MCF 10A (cell line): ENCODE results near the gene PCDHA10. TPM values are rescaled to one million over a fixed set of nuclear protein-coding genes. Genes with fewer than 3 reads are reported as not detected.

Experiments used
- BruUV-seq: library from RNA; stranded (reverse); fragments of 400-500 nt; replicated peaks from 2 replicates; lab custom pipeline; 2021; lab: Mats Ljungman, UMichigan
- CTCF ChIA-PET: fragments of 300-600 bp; sonication (Branson Sonifier 250); formaldehyde crosslinking; extraction: SDS; loops from one replicate; lab custom pipeline; 2021; ENCODE audit warnings: antibody characterized with exemption, inconsistent platforms; lab: Yijun Ruan, JAX
- POLR2A ChIA-PET: fragments of 300-600, 350-650 bp; sonication (Branson Sonifier 250); formaldehyde crosslinking; extraction: SDS; loops from one replicate; lab custom pipeline; 2020; ENCODE audit warnings: antibody characterized with exemption, inconsistent platforms; lab: Yijun Ruan, JAX
- DNase-seq: peaks from one replicate; pipeline ENCODE4 v3.0.0-alpha.2; 2018; ENCODE audit not compliant: unreplicated experiment
- H3K27ac Mint-ChIP-seq: one replicate; pipeline ENCODE4 v1.8.0; 2022; ENCODE audit warnings: mild to moderate bottlenecking, low read depth, mixed read lengths; ENCODE audit not compliant: unreplicated experiment
- H3K27me3 Mint-ChIP-seq: one replicate; pipeline ENCODE4 v1.8.0; 2022; ENCODE audit warnings: mixed read lengths; ENCODE audit not compliant: insufficient read depth, unreplicated experiment
- H3K36me3 Mint-ChIP-seq: one replicate; pipeline ENCODE4 v1.8.0; 2022; ENCODE audit warnings: mild to moderate bottlenecking, moderate library complexity, mixed read lengths; ENCODE audit not compliant: insufficient read depth, unreplicated experiment
- H3K4me1 Mint-ChIP-seq: one replicate; pipeline ENCODE4 v1.8.0; 2022; ENCODE audit warnings: mixed read lengths; ENCODE audit not compliant: insufficient read depth, unreplicated experiment
- H3K4me3 Mint-ChIP-seq: one replicate; pipeline ENCODE4 v1.8.0; 2022; ENCODE audit warnings: mild to moderate bottlenecking, moderate library complexity, mixed read lengths; ENCODE audit not compliant: unreplicated experiment
- H3K9me3 Mint-ChIP-seq: one replicate; pipeline ENCODE4 v1.8.0; 2022; ENCODE audit warnings: mixed read lengths; ENCODE audit not compliant: unreplicated experiment
- intact Hi-C: fragments of 100-400 bp; cut with micrococcal nuclease; formaldehyde crosslinking; loops from 2 replicates; pipeline ENCODE4 v1.14.1; 2022
- total RNA-seq: library from RNA; stranded (reverse); gene quantifications from 2 replicates; pipeline ENCODE4 v1.2.3, GENCODE V29; 2022
- TF ChIP-seq, protein P1 (sequence below): fragments of 200-600 bp; IDR thresholded peaks from one replicate; pipeline ENCODE4 v1.8.0; 2022; ENCODE audit warnings: antibody characterized with exemption, mild to moderate bottlenecking; ENCODE audit not compliant: unreplicated experiment

The PCDHA10 gene
- total RNA-seq, 1 experiment from 2014 or later, result 0.16 TPM

DNA sequence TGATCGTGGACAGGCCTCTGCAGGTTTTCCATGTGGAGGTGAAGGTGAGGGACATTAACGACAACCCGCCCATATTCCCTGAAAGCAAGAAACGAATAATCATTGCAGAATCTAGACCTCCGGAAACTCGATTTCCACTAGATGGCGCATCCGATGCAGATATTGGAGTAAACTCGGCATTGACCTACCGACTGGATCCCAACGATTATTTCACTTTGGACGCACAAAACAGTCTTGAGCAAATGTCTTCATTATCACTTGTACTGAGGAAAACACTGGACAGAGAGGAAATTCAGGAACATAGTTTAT lies 26.8 kb downstream of the PCDHA10 start:
- intact Hi-C loops, result no loop called here
- Mint-ChIP-seq H3K36me3 (peaks cover 6% of the 10 kb centered on the region), H3K27me3 (no peaks in the 10 kb centered on the region), H3K9me3 (peaks cover 22% of the 10 kb centered on the region), H3K4me3 (no peak overlapping the region), H3K4me1 (no peaks in the 10 kb centered on the region), H3K27ac (no peak overlapping the region)
- no TSS peak for BruUV-seq
- ChIA-PET POLR2A (interaction anchor here (2.2 kb wide), 1 partner anchor 11 kb away, joined by 12 read pairs; no protein-coding TSS in a partner anchor), CTCF (interaction anchor here (0.8 to 1.0 kb wide), 2 partner anchors 122 to 152 kb away, joined by 3 read pairs; no protein-coding TSS in a partner anchor)
- TF ChIP-seq, protein P1, sequence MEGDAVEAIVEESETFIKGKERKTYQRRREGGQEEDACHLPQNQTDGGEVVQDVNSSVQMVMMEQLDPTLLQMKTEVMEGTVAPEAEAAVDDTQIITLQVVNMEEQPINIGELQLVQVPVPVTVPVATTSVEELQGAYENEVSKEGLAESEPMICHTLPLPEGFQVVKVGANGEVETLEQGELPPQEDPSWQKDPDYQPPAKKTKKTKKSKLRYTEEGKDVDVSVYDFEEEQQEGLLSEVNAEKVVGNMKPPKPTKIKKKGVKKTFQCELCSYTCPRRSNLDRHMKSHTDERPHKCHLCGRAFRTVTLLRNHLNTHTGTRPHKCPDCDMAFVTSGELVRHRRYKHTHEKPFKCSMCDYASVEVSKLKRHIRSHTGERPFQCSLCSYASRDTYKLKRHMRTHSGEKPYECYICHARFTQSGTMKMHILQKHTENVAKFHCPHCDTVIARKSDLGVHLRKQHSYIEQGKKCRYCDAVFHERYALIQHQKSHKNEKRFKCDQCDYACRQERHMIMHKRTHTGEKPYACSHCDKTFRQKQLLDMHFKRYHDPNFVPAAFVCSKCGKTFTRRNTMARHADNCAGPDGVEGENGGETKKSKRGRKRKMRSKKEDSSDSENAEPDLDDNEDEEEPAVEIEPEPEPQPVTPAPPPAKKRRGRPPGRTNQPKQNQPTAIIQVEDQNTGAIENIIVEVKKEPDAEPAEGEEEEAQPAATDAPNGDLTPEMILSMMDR, result peak; percentile 9
- peak; percentile 20 for DNase-seq

DNA sequence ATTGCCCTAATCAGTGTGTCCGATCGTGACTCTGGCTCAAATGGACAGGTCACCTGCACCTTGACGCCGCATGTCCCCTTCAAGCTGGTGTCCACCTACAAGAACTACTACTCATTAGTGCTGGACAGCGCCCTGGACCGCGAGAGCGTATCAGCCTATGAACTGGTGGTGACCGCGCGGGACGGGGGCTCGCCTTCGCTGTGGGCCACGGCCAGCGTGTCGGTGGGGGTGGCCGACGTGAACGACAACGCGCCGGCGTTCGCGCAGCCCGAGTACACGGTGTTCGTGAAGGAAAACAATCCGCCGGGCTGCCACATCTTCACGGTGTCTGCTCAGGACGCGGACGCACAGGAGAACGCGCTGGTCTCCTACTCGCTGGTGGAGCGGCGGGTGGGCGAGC lies 27.7 kb downstream of the PCDHA10 start:
- Mint-ChIP-seq H3K36me3 (peaks cover 6% of the 10 kb centered on the region), H3K4me1 (no peaks in the 10 kb centered on the region), H3K27ac (no peak overlapping the region), H3K4me3 (no peak overlapping the region), H3K9me3 (peaks cover 24% of the 10 kb centered on the region), H3K27me3 (no peaks in the 10 kb centered on the region)
- ChIA-PET CTCF (interaction anchor here (1.8 kb wide), 1 partner anchor 8 kb away, joined by 8 read pairs; no protein-coding TSS in a partner anchor), POLR2A (interaction anchor here (2.2 kb wide), 1 partner anchor 10 kb away, joined by 12 read pairs; no protein-coding TSS in a partner anchor)
- intact Hi-C loops, result no loop called here
- DNase-seq, result no peak
- no TSS peak for BruUV-seq
- TF ChIP-seq, protein P1, result no peak

DNA sequence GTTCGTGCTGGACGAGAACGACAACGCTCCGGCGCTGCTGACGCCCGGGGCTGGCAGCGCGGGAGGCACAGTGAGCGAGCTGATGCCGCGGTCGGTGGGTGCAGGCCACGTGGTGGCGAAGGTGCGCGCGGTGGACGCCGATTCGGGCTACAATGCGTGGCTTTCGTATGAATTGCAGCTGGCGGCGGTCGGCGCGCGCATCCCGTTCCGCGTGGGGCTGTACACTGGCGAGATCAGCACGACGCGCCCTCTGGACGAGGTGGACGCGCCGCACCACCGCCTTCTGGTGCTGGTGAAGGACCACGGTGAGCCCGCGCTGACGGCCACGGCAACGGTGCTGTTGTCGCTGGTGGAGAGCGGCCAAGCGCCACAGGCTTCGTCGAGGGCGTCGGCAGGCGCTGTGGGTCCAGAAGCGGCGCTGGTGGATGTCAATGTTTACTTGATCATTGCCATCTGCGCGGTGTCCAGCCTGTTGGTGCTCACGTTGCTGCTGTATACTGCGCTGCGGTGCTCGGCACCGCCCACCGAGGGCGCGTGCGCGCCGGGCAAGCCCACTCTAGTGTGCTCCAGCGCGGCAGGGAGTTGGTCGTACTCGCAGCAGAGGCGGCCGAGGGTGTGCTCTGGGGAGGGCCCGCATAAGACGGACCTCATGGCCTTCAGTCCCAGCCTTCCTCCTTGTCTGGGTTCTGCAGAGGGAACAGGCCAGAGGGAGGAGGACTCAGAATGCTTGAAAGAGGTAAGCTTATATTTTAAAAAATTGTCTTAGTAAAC lies 28.4 kb downstream of the PCDHA10 start:
- H3K4me3 Mint-ChIP-seq, result no peak overlapping the region
- H3K9me3 Mint-ChIP-seq, result peaks cover 18% of the 10 kb centered on the region
- ChIA-PET POLR2A (interaction anchor here (2.2 kb wide), 1 partner anchor 9 kb away, joined by 12 read pairs; no protein-coding TSS in a partner anchor), CTCF (interaction anchor here (1.3 to 1.8 kb wide), 2 partner anchors 8 to 156 kb away, joined by 5 to 8 read pairs; no protein-coding TSS in a partner anchor)
- TF ChIP-seq, protein P1, result no peak
- intact Hi-C loops, result no loop called here
- no peak for DNase-seq
- no peaks in the 10 kb centered on the region for H3K4me1 Mint-ChIP-seq
- peaks cover 6% of the 10 kb centered on the region for H3K36me3 Mint-ChIP-seq
- H3K27me3 Mint-ChIP-seq, result no peaks in the 10 kb centered on the region
- no TSS peak for BruUV-seq
- no peak overlapping the region for H3K27ac Mint-ChIP-seq

DNA sequence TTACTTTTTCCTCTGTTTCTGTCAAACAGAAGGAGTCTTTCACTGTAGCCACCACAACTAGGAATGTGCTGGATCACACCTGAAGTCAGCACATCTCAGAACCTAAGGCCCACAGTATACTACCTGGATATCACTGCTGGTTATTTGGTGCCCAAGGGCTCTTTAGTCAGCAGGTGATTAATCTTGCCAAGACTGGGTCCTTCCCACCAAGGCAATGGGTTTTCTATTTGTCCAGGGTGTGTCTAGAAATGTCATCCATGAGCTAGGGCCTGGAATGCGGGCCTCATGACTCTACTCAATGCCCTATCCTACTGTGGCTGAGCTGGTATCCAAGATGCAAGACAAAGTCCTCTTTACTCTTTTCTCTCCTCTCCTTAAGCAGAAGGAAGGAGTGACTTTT lies 60.6 kb downstream of the PCDHA10 start:
- H3K27me3 Mint-ChIP-seq, result no peaks in the 10 kb centered on the region
- CTCF ChIA-PET, result interaction anchor here (0.6 to 1.3 kb wide), 6 partner anchors 10 to 1702 kb away, joined by 3 to 8 read pairs (median 4); partner anchors contain the start of genes PCDHA4 and PCDHAC1
- no peak for DNase-seq
- intact Hi-C loops, result no loop called here
- H3K27ac Mint-ChIP-seq, result no peak overlapping the region
- peaks cover 2% of the 10 kb centered on the region for H3K9me3 Mint-ChIP-seq
- H3K4me1 Mint-ChIP-seq, result no peaks in the 10 kb centered on the region
- H3K4me3 Mint-ChIP-seq, result no peak overlapping the region
- no TSS peak for BruUV-seq
- POLR2A ChIA-PET, result interaction anchor here (1.5 kb wide), 1 partner anchor 10 kb away, joined by 3 read pairs; the partner anchor contains the start of gene PCDHAC1
- TF ChIP-seq, protein P1, result no peak
- no peaks in the 10 kb centered on the region for H3K36me3 Mint-ChIP-seq

Other genes with a start within 250 kb of the PCDHA10 start
- gene CD14, start 222.7 kb upstream of the PCDHA10 start, total RNA-seq, result 0.79 and 2.2 TPM in 2 replicates
- 15.7 and 17.2 TPM in 2 replicates for gene TMCO6, start 216.4 kb upstream of the PCDHA10 start, total RNA-seq
- gene NDUFA2, start 208.3 kb upstream of the PCDHA10 start, total RNA-seq, result 63.2 and 82.2 TPM in 2 replicates
- gene IK, start 208.1 kb upstream of the PCDHA10 start, total RNA-seq, result 128 and 160 TPM in 2 replicates
- 35.0 and 36.4 TPM in 2 replicates for gene WDR55, start 191.0 kb upstream of the PCDHA10 start, total RNA-seq
- 4.3 and 5.1 TPM in 2 replicates for gene DND1, start 182.3 kb upstream of the PCDHA10 start, total RNA-seq
- 126 and 131 TPM in 2 replicates for gene HARS1, start 164.5 kb upstream of the PCDHA10 start, total RNA-seq
- gene HARS2, start 164.4 kb upstream of the PCDHA10 start, total RNA-seq, result 48.5 and 54.3 TPM in 2 replicates
- 54.9 and 70.4 TPM in 2 replicates for gene ZMAT2, start 155.4 kb upstream of the PCDHA10 start, total RNA-seq
- gene PCDHA1, start 69.8 kb upstream of the PCDHA10 start, total RNA-seq, result 0.07 TPM in 1 of 2 replicates, not detected in the other
- not detected in 2 replicates for gene PCDHA2, start 61.0 kb upstream of the PCDHA10 start, total RNA-seq
- gene PCDHA3, start 54.8 kb upstream of the PCDHA10 start, total RNA-seq, result not detected in 2 replicates
- 0.16 and 0.49 TPM in 2 replicates for gene PCDHA4, start 48.8 kb upstream of the PCDHA10 start, total RNA-seq
- 0.12 and 0.22 TPM in 2 replicates for gene PCDHA5, start 34.3 kb upstream of the PCDHA10 start, total RNA-seq
- 1.0 and 1.5 TPM in 2 replicates for gene PCDHA6, start 27.9 kb upstream of the PCDHA10 start, total RNA-seq
- gene PCDHA7, start 21.6 kb upstream of the PCDHA10 start, total RNA-seq, result 0.40 and 0.69 TPM in 2 replicates
- gene PCDHA8, start 14.7 kb upstream of the PCDHA10 start, total RNA-seq, result 0.25 TPM in 1 of 2 replicates, not detected in the other
- 0.25 and 0.28 TPM in 2 replicates for gene PCDHA9, start 7.5 kb upstream of the PCDHA10 start, total RNA-seq
- 0.27 and 0.49 TPM in 2 replicates for gene PCDHA11, start 13.1 kb downstream of the PCDHA10 start, total RNA-seq
- 6.1 and 9.6 TPM in 2 replicates for gene PCDHA12, start 19.4 kb downstream of the PCDHA10 start, total RNA-seq
- gene PCDHA13, start 26.2 kb downstream of the PCDHA10 start, total RNA-seq, result 0.33 and 0.74 TPM in 2 replicates
- gene PCDHAC1, start 70.4 kb downstream of the PCDHA10 start, total RNA-seq, result 17.2 and 26.3 TPM in 2 replicates
- gene PCDHAC2, start 110.6 kb downstream of the PCDHA10 start, total RNA-seq, result 9.3 and 12.3 TPM in 2 replicates
- not detected in 2 replicates for gene PCDHB1, start 195.5 kb downstream of the PCDHA10 start, total RNA-seq
- 2.4 and 2.6 TPM in 2 replicates for gene PCDHB2, start 238.7 kb downstream of the PCDHA10 start, total RNA-seq
- gene PCDHB3, start 244.6 kb downstream of the PCDHA10 start, total RNA-seq, result 0.42 and 0.49 TPM in 2 replicates